ENCODE results near the gene ELAC2. TPM values are rescaled to one million over a fixed set of nuclear protein-coding genes. Genes with fewer than 3 reads are reported as not detected.

ELAC2 gene
- total RNA-seq, 2 donors from 2014 or later: 42.9 to 59.7 TPM

GRCh38 chr17:12973496-12974004, 44.3 kb downstream of the ELAC2 start:
- Histone ChIP-seq H3K27me3 (no peaks in the 10 kb centered on the region), H3K9ac (ENCODE audit: low read depth in 2 of 2, low read length in 2 of 2) (no peak overlapping the region), H3K4me1 (no peaks in the 10 kb centered on the region), H3K9me3 (no peaks in the 10 kb centered on the region), H3K36me3 (no peaks in the 10 kb centered on the region), H3K4me3 (no peak overlapping the region), H3K27ac (no peak overlapping the region)
- intact Hi-C loops (cut with DNase I): no loop called here
- no peak for DNase-seq
- no peak for TF ChIP-seq CTCF (IDR thresholded peaks at IDR 0.05)

- no peak for DNase-seq
Observed at GRCh38 chr17:12967962-12968361, 49.9 kb downstream of the ELAC2 start.

GRCh38 chr17:12966413-12966812, 51.4 kb downstream of the ELAC2 start:
- H3K9me3 ChIP-seq: no peaks in the 10 kb centered on the region

More at GRCh38 chr17:12967962-12968361, 49.9 kb downstream of the ELAC2 start:
- intact Hi-C loops (cut with DNase I): no loop called here
- Histone ChIP-seq H3K27ac (no peak overlapping the region), H3K4me1 (no peaks in the 10 kb centered on the region), H3K4me3 (no peak overlapping the region), H3K27me3 (no peaks in the 10 kb centered on the region), H3K9ac (ENCODE audit: low read depth in 2 of 2, low read length in 2 of 2) (no peak overlapping the region), H3K9me3 (no peaks in the 10 kb centered on the region), H3K36me3 (no peaks in the 10 kb centered on the region)
- TF ChIP-seq CTCF (IDR thresholded peaks at IDR 0.05): no peak

GRCh38 chr17:12965988-12966387, 51.8 kb downstream of the ELAC2 start:
- TF ChIP-seq CTCF (IDR thresholded peaks at IDR 0.05): no peak
- no peaks in the 10 kb centered on the region for H3K4me1 ChIP-seq
- intact Hi-C loops (cut with DNase I): no loop called here

More at GRCh38 chr17:12966413-12966812, 51.4 kb downstream of the ELAC2 start:
- Histone ChIP-seq H3K4me1 (no peaks in the 10 kb centered on the region), H3K9ac (ENCODE audit: low read depth in 2 of 2, low read length in 2 of 2) (no peak overlapping the region), H3K27me3 (no peaks in the 10 kb centered on the region), H3K27ac (no peak overlapping the region), H3K36me3 (no peaks in the 10 kb centered on the region), H3K4me3 (no peak overlapping the region)
- intact Hi-C loops (cut with DNase I): no loop called here
- TF ChIP-seq CTCF (IDR thresholded peaks at IDR 0.05): no peak
- DNase-seq: no peak

GRCh38 chr17:12964840-12965239, 53.0 kb downstream of the ELAC2 start:
- intact Hi-C loops (cut with DNase I): no loop called here
- Histone ChIP-seq H3K9ac (ENCODE audit: low read depth in 2 of 2, low read length in 2 of 2) (no peak overlapping the region), H3K4me3 (no peak overlapping the region), H3K4me1 (no peaks in the 10 kb centered on the region), H3K27me3 (no peaks in the 10 kb centered on the region), H3K9me3 (no peaks in the 10 kb centered on the region), H3K36me3 (no peaks in the 10 kb centered on the region), H3K27ac (no peak overlapping the region)
- no peak for DNase-seq
- TF ChIP-seq CTCF (IDR thresholded peaks at IDR 0.05): no peak

More at GRCh38 chr17:12965988-12966387, 51.8 kb downstream of the ELAC2 start:
- H3K9ac ChIP-seq (ENCODE audit: low read depth in 2 of 2, low read length in 2 of 2): no peak overlapping the region
- no peak for DNase-seq
- H3K27ac ChIP-seq: no peak overlapping the region
- H3K9me3 ChIP-seq: no peaks in the 10 kb centered on the region
- H3K4me3 ChIP-seq: no peak overlapping the region
- H3K36me3 ChIP-seq: no peaks in the 10 kb centered on the region
- H3K27me3 ChIP-seq: no peaks in the 10 kb centered on the region

Measured in colonic mucosa (tissue), 4 donors.